Measurements from ENCODE around the gene CPZ.

- TF ChIP-seq POLR2AphosphoS5 (IDR thresholded peaks at IDR 0.05), result no peak
- no peak for TF ChIP-seq POLR2A (IDR thresholded peaks at IDR 0.05)
These were observed 21.1 kb downstream of the CPZ start for GRCh38 chr4:8613421-8614364.

Data from breast epithelium (tissue), 3 donors.